HG02571 (cell line): Measurements from ENCODE around the gene RNF213.

Experiments
- ATAC-seq: cut with Tn5 transposase; IDR thresholded peaks from one replicate; pipeline ENCODE4 v1.9.1; 2021; ENCODE audit warnings: mild to moderate bottlenecking, moderate library complexity; ENCODE audit not compliant: unreplicated experiment

The RNF213 gene

DNA sequence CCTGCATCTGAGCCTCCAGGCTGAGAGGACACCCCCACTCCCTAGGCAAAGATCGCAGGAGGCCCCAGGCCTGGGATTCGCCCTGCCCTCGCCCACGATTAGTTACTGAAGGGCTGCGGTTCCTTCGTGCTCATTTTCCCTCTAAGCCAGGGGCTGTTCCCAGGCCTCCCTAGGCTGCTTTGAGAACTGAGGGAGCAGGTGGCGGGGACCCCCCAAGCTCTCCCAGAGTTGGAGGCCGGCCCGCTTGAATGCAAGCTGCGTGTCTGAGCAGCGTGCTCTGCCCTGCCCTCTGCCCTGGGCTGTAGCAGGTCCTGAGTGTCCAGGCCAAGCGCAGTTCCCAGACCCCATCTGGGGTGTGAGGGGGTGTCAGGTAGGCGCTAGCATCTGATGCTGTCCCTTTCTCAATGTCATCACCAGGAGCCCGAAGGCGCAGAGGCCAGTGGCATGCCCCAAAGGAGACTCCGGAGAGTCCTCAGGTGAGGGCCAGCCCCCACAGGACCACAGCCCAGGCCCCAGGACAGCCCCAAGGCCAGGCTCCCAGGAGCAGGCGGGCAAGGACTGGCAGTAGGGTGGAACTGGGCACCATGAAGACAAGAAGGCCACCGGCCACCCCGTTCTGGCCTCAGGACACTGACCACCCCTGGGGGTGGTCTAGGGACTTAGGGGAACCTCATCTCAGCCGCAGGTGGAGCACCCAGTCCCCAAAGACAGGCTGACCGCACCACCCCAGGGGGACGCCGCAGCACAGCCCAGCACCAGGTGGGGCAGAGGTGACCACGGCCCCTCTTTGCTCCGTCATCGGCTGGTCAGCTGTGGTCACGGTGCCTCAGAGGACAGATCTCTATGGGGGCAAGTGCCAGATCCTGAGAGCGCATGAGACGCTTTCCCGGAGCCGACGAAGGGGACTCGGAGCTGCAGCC lies 169.0 kb downstream of the RNF213 start:
- no peak for ATAC-seq

DNA sequence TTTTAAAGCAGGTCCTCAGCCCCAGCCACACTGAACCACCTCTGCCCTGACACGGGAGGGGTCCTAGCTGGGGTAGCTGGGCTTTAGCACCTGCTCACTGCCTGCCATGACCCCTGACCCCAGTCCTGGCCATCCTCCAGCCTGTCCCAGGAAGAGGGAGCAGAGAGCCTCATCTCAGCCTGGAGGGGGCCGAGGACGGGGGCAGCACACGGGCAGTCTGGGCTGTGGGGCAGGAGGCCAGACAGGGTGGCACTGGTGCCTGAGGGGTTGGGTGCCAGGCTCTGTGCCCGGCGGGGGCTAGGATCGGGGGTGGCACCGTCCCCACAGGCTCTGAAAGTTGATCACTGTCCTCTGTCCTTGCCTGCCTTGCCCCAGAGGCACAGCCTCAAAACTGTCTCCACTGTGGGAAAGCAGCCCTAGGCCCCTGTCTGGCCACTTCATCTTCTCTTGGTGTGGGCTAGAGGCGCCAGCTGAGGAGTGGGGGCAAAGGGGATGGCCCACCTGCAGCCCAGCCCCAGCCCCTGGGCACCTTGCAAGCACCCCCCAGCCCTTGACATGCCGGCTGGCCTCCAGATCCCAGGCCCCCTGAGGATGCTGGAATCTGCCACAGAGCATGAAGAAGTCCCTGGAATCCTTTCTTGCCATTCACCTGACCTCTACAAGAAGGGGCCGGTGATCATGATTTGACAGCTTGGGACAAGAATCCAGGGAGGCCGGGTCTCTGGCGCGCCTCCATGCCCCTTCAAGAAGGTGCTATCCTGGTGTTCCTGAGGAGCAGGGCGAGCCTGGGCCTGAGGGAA lies 170.0 kb downstream of the RNF213 start:
- no peak for ATAC-seq

DNA sequence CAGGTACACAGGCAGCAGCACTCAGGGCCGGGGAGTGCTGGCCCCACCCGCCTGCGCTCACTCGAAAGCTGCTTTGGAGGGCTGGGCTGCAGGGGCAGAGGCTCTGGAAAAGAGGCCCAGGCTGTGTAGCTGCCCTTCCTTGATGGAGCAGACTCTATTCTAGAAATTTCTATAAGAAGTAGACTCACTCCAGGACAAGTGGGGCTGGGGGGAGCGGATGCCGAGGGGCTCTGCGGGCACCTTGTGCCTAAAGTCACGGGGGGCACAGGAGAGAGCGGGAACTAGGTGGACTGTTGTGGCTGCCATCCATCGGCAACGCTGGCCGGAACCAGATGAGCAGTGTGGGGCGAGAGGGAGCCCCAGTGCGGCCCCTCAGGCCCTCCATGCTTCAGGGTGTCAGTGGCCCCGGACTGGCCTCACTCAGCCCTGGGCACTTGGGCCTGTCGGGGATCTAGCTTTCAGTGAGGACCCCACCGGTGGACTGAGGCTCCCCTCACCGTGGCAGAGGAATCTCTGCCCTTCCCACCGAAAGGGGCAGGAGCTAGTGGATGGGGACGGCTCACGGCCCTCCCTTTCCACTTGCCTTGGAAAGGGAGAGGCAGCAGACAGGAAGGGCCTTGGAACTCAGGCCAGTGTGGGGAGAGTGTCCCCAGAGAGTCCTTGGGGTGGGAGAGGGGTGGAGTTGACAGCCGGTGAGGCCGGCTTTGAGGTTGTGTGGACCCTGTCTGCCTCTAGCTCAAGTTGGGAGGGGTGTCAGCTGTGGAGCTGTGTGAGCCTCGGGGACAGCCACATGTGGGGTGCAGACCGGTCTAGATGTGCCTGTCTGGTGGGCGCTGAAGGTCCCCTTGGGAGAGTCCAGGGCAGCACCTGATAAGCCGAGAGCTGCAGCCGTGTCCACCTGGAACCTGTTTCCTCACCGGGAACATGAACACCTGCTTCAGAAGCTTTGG lies 170.9 kb downstream of the RNF213 start:
- no peak for ATAC-seq

DNA sequence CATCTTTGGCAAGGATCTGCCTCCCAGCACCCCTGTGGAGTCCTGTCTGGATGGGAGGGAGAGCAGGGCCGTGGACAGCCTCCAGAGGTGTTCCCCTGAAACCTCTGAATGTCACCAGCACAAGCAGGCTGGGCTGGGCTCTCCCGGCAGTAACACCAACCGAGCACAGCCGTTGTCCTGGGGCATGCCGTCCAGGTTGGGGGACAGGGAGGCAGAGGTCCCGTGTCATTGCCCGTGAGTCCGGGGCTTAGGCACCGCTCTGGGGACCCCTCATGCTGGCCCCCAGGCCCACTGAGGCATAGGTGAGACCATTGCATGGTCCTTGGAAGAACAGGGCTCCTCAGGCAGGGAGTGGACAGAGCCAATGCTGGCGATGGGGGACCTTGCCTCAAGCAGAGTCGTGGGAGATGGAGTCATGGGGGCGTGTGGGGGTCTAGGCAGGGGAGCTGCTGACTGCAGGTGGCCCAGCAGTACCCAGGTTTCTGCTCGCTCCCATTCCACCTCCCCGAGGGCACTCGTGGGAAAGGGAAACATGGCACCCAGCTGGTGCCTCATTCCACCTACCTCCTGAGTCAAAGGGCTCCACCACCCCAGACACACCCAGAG lies 171.8 kb downstream of the RNF213 start:
- ATAC-seq: no peak

DNA sequence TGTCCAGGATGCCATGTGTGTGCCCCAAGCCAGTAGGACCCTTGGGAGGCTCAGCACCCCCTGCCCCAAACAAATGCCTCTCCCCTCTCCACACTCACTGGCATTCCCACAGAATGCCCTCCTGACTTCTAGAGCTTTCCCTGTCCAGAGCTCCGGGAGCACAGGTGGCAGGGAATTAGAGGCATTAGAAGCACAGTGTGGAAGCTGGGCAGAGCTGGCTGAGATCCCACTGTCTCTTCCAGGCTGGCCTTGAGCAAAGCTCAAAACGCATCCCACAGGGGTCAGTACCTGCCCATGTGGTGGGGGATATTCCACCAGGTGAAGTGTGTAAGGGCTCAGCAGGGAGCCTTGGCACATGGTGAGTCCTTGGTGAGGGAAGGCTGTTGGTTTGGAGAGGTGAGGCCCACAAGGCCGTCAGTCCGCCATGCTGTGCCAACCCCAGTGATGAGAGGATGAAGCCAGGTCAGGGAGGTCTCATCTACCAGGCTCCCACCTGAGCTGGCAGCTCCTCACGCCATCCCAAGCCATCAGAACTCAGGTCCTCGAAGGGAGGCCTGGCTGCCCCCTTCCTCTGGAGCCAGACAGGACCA lies 172.4 kb downstream of the RNF213 start:
- ATAC-seq: no peak

DNA sequence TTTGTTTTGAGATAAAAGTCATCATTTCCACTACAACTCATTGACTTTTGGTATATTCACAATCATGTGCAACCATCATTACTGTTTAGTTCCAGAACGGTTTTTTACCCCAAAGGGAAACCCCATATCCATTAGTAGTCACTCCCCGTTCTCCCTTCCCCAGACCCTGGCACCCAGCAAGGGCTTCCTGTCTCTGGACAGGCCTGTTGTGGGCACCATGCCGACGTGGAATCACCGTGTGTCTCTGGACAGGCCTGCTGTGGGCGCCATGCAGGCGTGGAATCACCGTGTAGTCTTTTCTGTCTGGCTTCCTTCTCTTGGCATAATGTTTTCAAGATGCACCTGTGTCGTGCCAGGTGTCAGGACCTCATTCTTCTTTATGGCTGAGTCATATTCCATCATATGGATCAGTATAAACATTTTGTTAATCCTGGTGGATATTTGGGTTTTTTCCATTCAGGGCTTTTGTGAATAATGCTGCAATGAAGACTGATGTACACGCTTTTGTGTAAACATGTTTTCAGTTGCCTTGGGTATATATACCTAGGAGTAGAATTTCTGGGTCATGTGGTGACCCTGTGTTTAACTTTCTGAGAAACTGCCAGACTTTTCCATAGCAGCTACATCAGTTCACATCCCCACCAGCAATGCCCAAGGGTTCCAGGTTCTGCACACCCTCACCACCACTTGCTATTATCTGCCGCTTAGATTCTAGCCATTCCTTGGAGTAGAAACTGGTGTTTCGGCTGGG lies 173.4 kb downstream of the RNF213 start:
- no peak for ATAC-seq

DNA sequence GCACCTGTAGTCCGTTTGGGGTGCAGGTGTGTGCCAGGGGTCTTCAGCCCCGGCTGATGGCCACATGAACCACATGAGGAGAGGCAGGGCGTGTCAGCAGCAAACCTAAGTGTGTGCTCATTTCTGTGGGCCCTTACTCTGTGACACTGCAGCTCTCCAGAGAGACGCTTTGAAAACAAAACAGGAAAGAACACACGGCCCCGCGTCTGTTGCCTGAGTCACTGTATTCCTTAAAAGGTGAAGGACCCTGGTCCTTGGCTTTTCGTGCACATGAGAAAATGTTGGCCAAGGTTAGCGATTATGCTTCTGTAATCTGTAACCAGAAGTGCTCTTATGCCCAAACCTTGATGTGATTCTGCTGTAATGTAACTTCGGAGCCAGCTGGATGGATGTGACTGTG lies 176.9 kb downstream of the RNF213 start:
- ATAC-seq: no peak

DNA sequence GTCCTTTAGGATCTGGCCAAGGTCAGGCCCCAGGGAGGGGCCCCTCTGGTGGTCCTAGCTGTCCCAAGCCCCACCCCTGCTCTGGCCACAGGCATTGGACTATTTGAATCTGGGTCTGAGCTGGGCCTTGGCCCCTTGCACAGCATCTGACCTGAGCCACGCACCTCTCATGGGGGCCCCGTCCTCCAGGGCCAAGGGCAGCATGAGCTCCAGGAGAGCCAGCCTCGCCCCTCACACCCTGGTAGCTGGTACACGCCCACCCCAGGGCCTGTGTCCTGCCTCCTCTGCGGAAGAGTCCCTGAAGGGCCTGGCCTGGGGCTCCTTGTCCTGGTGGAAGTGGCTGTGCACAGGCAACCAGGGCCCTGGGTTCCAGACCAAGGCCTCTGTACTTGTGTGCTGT lies 178.2 kb downstream of the RNF213 start:
- no peak for ATAC-seq

DNA sequence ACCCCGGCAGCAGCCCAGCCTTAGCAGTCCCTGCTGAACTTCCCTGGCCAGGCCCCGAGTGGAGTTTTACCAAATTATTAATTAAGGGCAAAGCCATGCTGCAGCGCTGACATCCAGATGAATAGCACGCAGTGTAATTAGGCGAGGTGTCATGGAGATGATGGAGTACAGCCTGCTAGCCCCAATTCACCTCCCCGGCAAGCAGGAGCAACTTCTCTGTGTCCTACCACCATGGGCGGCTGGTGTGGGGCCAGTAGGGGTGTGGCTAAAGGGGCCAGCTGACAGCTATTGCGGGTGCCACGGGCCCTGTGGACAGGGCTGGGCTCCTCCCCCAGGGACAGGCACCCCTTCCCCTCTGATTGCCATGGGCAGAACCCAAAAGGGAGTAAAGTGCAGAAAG lies 178.8 kb downstream of the RNF213 start:
- ATAC-seq: no peak

DNA sequence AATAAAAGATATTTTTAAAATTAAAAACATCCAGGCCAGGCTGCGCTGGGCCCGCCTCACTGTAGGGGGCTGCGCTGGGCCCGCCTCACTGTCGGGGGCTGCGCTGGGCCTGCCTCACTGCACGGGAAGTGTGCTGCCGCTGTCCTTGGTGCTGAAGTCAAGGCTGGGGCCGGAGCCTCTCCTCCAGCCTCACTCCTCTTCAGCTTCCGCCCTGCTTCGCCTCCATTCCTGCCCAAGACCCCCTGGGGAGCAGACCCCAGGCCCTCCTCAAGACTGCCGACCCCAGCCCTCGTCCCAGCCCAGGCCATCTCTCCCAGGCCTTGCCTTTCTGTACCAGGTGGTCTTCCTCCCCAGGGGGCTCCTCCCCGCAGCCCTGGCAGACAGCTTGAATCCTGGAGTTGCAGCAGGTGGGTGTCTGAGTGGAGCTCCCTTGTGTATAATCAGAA lies 180.5 kb downstream of the RNF213 start:
- ATAC-seq: no peak

DNA sequence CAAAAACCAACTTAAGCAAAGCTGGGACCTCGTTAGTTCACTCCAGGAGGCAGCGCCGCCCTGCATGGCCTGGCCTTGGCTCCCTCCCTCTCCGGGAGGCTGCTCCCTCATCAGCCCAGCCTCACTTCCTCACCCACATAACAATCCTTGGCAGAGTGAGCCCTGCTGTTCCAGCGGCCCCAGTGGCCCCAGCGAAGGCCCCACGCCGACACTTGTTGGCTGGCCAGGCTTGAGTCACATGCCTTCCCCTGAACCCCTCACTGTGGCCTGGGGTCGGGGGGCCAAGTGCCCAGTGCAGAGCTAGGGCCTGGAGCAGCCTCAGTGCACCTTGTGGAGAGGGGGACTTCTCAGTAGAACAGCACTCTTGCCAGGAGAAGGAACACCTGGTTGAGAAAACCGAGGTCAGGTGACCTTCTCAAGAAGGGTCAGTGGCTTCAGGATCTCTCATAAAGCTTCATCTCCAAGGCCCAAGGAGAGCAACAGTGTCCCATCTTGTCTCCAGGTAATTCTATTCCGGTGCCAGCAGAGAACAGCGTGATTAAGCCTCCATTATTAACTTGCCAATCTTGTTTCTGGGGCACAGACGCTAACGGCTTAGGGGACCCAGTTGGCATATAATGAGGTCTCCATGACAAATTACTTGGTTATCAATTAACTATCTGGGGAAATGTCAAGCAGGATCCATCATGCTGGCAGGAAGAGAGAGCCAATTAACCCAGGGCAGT lies 181.1 kb downstream of the RNF213 start:
- ATAC-seq: no peak

DNA sequence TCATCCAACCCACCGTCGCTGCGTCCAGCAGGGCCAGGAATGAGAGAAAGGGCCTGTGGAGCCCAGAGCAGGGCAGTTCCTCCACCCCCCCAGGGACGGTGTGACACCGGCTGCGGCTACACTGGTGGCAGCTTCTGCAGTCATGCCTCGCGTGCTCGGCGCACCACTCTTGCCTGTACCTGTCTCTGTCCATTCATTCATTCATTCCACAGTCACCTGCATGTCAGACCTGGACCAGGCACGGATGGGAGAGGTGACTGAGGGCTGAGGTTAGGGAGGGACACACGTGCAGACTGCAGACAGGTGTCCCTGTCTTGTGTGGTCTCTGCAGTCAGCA lies 181.6 kb downstream of the RNF213 start:
- no peak for ATAC-seq

DNA sequence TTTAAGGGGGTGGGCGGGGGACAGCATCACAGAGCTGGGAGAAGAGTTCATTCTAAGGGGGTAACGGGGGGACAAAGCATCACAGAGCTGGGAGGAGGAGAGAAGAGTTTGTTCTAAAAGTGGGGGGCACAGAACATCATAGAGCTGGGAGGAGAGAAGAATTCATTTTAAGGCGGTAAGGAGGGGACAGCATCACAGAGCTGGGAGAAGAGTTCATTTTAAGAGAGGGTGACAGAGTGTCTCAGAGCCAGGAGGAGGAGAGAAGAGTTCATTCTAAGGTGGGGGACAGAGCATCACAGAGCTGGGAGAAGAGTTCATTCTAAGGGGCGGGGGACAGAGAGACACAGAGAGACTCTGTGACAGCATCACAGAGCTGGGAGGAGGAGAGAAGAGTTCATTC lies 182.1 kb downstream of the RNF213 start:
- no peak for ATAC-seq

DNA sequence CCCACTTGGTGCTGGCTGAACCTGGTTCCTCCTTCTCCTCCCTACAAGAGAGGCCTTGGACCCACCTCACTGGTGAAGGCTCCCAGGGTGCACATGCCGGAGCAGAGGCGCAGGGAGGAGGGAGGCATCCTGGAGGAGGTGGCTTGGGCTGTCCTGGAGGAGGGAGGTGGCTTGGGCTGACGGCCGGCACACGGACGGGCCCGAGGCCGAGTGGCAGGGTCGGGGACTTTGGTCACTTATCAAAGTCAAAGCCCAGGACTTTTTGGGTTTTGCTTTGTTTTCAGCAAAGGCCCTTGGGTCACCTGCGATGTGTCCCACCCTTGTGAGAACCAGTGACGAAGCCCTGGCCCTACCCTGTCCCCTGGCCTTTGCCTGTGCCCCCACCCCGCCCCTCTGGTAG lies 182.8 kb downstream of the RNF213 start:
- ATAC-seq: no peak

DNA sequence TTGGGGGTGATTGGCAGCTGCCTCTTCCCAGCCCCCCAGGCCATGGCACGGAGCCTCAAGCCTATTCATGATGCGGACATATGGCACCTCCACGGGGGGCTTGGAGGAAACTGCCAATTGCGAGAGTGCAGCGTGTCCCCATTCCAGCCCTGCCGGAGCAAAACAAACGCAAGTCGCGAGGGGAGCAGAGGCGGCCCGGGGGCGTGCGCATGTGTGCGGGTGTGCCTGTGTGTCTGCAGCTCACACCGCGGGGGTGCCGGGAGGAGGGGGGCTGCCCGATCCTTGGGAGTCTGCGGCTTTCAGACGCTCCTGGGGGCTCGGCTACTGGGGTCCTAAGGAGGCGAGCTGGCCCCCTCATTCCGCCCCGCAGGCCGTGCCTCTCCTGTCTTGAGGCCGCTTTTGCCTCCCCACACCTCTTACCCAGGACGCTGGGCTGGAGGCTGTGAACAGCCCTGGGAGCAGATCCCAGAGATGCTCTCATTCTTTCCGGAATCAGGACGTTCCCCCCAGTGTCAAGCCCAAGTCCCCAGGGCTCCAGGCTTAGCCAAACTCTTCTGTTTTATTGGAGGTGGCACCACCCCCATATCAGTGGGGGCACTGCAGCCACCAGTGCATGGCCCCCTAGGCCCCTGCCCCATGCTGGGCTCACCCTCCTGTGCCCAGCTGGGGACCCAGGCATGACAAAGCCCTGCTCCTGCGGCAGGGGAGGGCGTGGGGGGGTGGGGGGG lies 183.4 kb downstream of the RNF213 start:
- ATAC-seq: no peak

DNA sequence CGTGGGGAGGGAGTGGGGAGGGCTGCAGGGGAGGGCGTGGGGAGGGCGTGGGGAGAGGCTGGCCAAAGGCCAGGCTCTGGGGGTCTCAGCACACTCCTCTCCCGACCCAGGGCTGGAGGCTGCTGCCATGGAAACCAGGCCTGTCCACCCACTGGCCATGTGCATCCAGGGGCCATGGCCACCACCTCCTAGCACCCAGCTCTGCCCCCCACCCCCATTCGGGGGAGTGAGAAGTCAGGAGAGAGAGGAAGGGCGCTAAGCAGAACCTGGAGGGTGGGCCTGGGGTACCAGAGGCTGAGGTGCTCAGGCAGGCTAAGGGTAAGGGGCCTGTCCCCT lies 184.0 kb downstream of the RNF213 start:
- no peak for ATAC-seq

DNA sequence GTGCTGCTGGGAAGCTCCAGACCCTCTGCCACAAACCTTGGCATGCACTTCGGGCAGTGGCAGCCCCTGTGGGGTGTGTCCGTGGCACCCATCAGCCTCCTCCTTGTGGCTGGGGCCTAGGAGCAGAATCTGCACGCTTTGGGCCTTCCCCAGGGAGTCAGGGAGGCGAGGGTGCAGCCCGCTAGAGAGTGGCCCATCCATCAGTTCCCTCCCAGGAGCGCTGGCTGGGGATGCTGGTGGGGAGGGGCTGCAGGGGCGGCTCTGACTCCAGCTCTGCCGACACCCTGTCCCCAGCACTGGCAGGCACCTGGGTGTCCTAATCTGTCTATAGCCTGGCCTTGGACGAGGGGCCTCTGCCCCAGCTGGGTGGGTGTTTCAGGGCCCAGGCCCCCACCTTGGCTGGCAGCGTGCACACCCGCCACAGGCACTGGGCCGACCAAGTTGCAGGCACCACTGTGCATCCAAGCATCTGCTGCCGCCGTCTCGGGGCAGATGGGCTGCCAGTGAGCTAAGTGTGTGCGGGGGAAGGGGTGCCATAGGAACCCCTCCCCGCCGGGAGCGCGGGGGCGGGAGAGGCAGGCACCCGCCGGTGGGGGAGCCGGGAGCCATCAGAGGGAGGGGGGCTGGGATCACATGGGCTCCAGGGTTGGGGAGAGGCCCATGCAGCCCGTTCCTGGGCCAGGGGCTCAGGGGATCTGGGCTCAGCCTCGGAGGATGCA lies 184.5 kb downstream of the RNF213 start:
- no peak for ATAC-seq

DNA sequence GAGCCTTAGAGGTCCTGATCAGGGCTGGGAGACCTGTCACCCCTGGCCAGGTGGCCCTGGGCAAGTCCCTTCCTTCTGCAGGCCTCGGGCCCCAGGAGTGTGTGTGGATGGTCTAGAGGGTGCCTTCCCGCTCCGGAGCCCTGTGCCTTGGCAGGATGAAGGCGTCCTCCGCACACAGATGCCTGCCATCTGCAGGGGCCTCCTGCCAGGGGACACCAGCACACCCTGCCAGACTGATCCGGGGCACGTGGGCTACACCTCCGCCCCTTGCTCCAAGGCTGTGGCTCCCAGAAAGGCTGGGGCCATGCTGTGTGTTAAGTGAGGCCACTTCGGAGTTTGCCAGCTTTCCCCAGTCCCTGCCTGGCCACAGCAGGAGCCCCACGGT lies 185.1 kb downstream of the RNF213 start:
- no peak for ATAC-seq
